ENCODE data around the gene PTPN7. TPM values are rescaled to one million over a fixed set of nuclear protein-coding genes. Genes with fewer than 3 reads are reported as not detected.

PTPN7 gene
- total RNA-seq, 1 donor from 2014 or later = not detected

- Mint-ChIP-seq H3K9me3 (ENCODE audit: low read depth) (no peaks in the 10 kb centered on the region), H3K4me3 (ENCODE audit: low read depth) (no peak overlapping the region), H3K27me3 (peaks cover 20% of the 10 kb centered on the region), H3K4me1 (ENCODE audit: low read depth) (peaks cover 7% of the 10 kb centered on the region), H3K36me3 (ENCODE audit: insufficient read depth) (no peaks in the 10 kb centered on the region), H3K27ac (no peak overlapping the region)
- TF ChIP-seq CTCF (IDR thresholded peaks at IDR 0.05; ENCODE audit: unreplicated experiment) = no peak
- no peak for DNase-seq (ENCODE audit: low spot score, unreplicated experiment)
Observed at GRCh38 chr1:202187697-202188407, 27.4 kb upstream of the PTPN7 start.

- H3K36me3 Mint-ChIP-seq (ENCODE audit: insufficient read depth) = no peaks in the 10 kb centered on the region
- TF ChIP-seq CTCF (IDR thresholded peaks at IDR 0.05; ENCODE audit: unreplicated experiment) = no peak
- peaks cover 7% of the 10 kb centered on the region for H3K4me1 Mint-ChIP-seq (ENCODE audit: low read depth)
- H3K4me3 Mint-ChIP-seq (ENCODE audit: low read depth) = no peak overlapping the region
- DNase-seq (ENCODE audit: low spot score, unreplicated experiment) = no peak
- no peaks in the 10 kb centered on the region for H3K9me3 Mint-ChIP-seq (ENCODE audit: low read depth)
- no peak overlapping the region for H3K27ac Mint-ChIP-seq
- peaks cover 20% of the 10 kb centered on the region for H3K27me3 Mint-ChIP-seq
Observed at GRCh38 chr1:202187041-202187671, 26.8 kb upstream of the PTPN7 start.

DNA sequence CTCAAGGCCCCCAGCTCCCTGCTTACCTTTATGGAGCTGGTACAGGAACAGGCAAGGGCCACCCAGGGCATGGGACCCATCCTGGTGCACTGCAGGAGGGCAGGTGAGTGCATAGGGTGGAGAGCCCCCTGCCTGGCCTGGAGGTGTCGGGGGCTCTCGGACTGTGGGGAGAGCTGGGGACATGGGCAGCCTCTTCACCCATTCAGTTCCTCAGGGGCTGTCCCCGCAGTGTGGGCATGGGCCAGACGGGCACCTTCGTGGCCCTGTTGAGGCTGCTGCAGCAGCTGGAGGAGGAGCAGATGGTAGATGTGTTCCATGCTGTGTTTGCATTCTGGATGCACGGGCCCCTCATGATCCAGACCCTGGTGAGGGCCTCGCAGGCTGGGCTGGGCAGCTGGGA, 25.9 kb upstream of the PTPN7 start:
- H3K36me3 Mint-ChIP-seq (ENCODE audit: insufficient read depth) = no peaks in the 10 kb centered on the region
- H3K27ac Mint-ChIP-seq = no peak overlapping the region
- no peak for DNase-seq (ENCODE audit: low spot score, unreplicated experiment)
- H3K27me3 Mint-ChIP-seq = peaks cover 20% of the 10 kb centered on the region
- no peak for TF ChIP-seq CTCF (IDR thresholded peaks at IDR 0.05; ENCODE audit: unreplicated experiment)
- H3K9me3 Mint-ChIP-seq (ENCODE audit: low read depth) = no peaks in the 10 kb centered on the region
- no peak overlapping the region for H3K4me3 Mint-ChIP-seq (ENCODE audit: low read depth)
- peaks cover 7% of the 10 kb centered on the region for H3K4me1 Mint-ChIP-seq (ENCODE audit: low read depth)

DNA sequence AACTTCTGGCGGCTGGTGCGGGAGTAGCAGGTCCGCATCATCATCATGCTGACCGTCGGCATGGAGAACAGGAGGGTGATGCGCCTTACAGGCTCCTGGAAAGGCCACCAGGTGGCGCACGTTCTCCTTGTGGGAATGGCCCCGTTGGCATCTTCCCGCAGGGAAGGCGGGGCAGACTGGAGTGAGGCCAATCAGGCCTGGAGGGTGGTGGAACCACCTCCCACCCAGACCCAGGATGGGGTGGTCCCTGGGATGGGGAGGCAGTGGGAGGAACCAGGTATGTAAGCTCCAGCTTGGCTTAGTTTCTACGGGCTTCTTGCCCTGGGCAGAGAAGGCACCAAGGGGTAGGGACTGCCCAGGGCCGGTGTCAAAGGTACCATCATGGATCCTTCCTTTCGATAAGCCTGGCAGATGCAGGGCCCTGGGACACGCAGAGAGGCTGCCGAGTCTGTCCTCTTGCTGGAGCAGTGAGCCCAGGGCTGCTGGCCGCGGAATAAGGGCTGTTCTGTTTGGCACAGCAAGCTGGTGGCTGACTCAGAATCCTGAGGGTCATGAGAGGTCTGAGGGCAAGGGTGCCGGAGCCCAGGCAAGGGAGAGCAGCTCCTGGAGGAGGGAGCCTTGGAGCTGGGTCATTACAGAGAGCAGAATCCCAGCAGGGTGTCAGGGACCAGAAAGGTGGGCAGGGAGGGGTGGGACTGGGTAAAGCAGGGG, 24.5 kb upstream of the PTPN7 start:
- H3K4me1 Mint-ChIP-seq (ENCODE audit: low read depth) = peaks cover 5% of the 10 kb centered on the region
- no peaks in the 10 kb centered on the region for H3K36me3 Mint-ChIP-seq (ENCODE audit: insufficient read depth)
- H3K27ac Mint-ChIP-seq = no peak overlapping the region
- DNase-seq (ENCODE audit: low spot score, unreplicated experiment) = peak; percentile 85
- peak; percentile 91 for TF ChIP-seq CTCF (IDR thresholded peaks at IDR 0.05; ENCODE audit: unreplicated experiment)
- peaks cover 22% of the 10 kb centered on the region for H3K27me3 Mint-ChIP-seq
- H3K9me3 Mint-ChIP-seq (ENCODE audit: low read depth) = no peaks in the 10 kb centered on the region
- H3K4me3 Mint-ChIP-seq (ENCODE audit: low read depth) = no peak overlapping the region

- Mint-ChIP-seq H3K36me3 (ENCODE audit: insufficient read depth) (no peaks in the 10 kb centered on the region), H3K4me3 (ENCODE audit: low read depth) (no peak overlapping the region), H3K4me1 (ENCODE audit: low read depth) (peaks cover 5% of the 10 kb centered on the region), H3K27me3 (peaks cover 31% of the 10 kb centered on the region), H3K27ac (no peak overlapping the region), H3K9me3 (ENCODE audit: low read depth) (no peaks in the 10 kb centered on the region)
- no peak for TF ChIP-seq CTCF (IDR thresholded peaks at IDR 0.05; ENCODE audit: unreplicated experiment)
- DNase-seq (ENCODE audit: low spot score, unreplicated experiment) = no peak
Observed at GRCh38 chr1:202182040-202182877, 21.9 kb upstream of the PTPN7 start.

All from progenitor cell of endocrine pancreas (in vitro differentiated cells).